Mesendoderm (in vitro differentiated cells): ENCODE results near the gene CCNA2.

Experiments used
- DNase-seq: peaks from one replicate; pipeline ENCODE4 v3.0.0; 2013
- H2AK5ac ChIP-seq: 2 replicates; pipeline ENCODE4 v1.6.1; 2013; ENCODE audit warnings: low read length, inconsistent platforms
- H2BK120ac ChIP-seq: 2 replicates; pipeline ENCODE4 v1.6.1; 2013; ENCODE audit warnings: low read depth, mild to moderate bottlenecking, low read length, moderate library complexity, mixed read lengths
- H2BK15ac ChIP-seq: replicated peaks from 2 replicates; pipeline ENCODE4 v1.6.1; 2013; ENCODE audit warnings: low read depth, mild to moderate bottlenecking, moderate library complexity
- H2BK5ac ChIP-seq: 2 replicates; pipeline ENCODE4 v1.6.1; 2013; ENCODE audit warnings: low read length, inconsistent platforms
- H3K18ac ChIP-seq: 2 replicates; pipeline ENCODE4 v1.6.1; 2013; ENCODE audit warnings: mild to moderate bottlenecking, low read length, mixed read lengths
- H3K23ac ChIP-seq: one replicate; pipeline ENCODE4 v1.6.1; 2013; ENCODE audit warnings: low read length
- H3K27ac ChIP-seq: 2 replicates; pipeline ENCODE4 v1.5.1; 2013; ENCODE audit warnings: low read depth, mild to moderate bottlenecking, inconsistent platforms, low read length, moderate library complexity
- H3K27me3 ChIP-seq: 2 replicates; pipeline ENCODE4 v1.6.1; 2013; ENCODE audit warnings: low read length, control low read depth, mild to moderate bottlenecking, inconsistent platforms; ENCODE audit not compliant: insufficient read depth, poor library complexity
- H3K36me3 ChIP-seq: 2 replicates; pipeline ENCODE4 v1.6.1; 2013; ENCODE audit warnings: low read length, inconsistent platforms; ENCODE audit not compliant: control insufficient read depth, insufficient read depth
- H3K4ac ChIP-seq: one replicate; pipeline ENCODE4 v1.6.1; 2013; ENCODE audit warnings: low read depth, mild to moderate bottlenecking, low read length, moderate library complexity
- H3K4me1 ChIP-seq: 2 replicates; pipeline ENCODE4 v1.6.1; 2013; ENCODE audit warnings: low read depth, low read length, inconsistent platforms; ENCODE audit not compliant: control insufficient read depth
- H3K4me2 ChIP-seq: 2 replicates; pipeline ENCODE4 v1.6.1; 2013; ENCODE audit warnings: low read length
- H3K4me3 ChIP-seq: 2 replicates; pipeline ENCODE4 v1.5.1; 2013; ENCODE audit warnings: mild to moderate bottlenecking, low read length
- H3K56ac ChIP-seq: one replicate; pipeline ENCODE4 v1.6.1; 2013; ENCODE audit warnings: low read length
- H3K79me1 ChIP-seq: 2 replicates; pipeline ENCODE4 v1.6.1; 2013; ENCODE audit warnings: low read length, inconsistent platforms
- H3K79me2 ChIP-seq: 2 replicates; pipeline ENCODE4 v1.6.1; 2013; ENCODE audit warnings: mild to moderate bottlenecking, low read length; ENCODE audit not compliant: control insufficient read depth, insufficient read depth
- H3K9ac ChIP-seq: 2 replicates; pipeline ENCODE4 v1.6.1; 2013; ENCODE audit warnings: low read length, inconsistent platforms
- H4K5ac ChIP-seq: one replicate; pipeline ENCODE4 v1.6.1; 2013; ENCODE audit warnings: low read length
- H4K8ac ChIP-seq: one replicate; pipeline ENCODE4 v1.6.1; 2013; ENCODE audit warnings: low read depth, mild to moderate bottlenecking, control low read depth, low read length, moderate library complexity
- WGBS: extraction: QIAGEN DNeasy Blood & Tissue Kit; methylation state at CpG from one replicate; pipeline ENCODE4 v1.1.7; 2013; ENCODE audit warnings: low lambda C conversion rate, missing lambda C conversion rate; ENCODE audit not compliant: insufficient coverage; ENCODE audit errors: extremely low coverage; 5-methylcytosine and 5-hydroxymethylcytosine counted together

CCNA2 gene

GRCh38 chr4:121851354-121851753, 27.7 kb upstream of the CCNA2 start:
- Histone ChIP-seq H4K8ac (no peak overlapping the region), H4K5ac (no peak overlapping the region), H3K56ac (no peak overlapping the region)

GRCh38 chr4:121846662-121847061, 23.0 kb upstream of the CCNA2 start:
- Histone ChIP-seq H4K5ac (no peak overlapping the region), H3K9ac (no peak overlapping the region), H3K79me1 (no peaks in the 10 kb centered on the region), H3K18ac (no peak overlapping the region), H2BK5ac (no peak overlapping the region), H3K4ac (no peak overlapping the region), H3K56ac (no peak overlapping the region), H3K4me3 (no peak overlapping the region), H3K4me2 (no peak overlapping the region), H3K27me3 (no peaks in the 10 kb centered on the region), H4K8ac (no peak overlapping the region), H3K36me3 (no peaks in the 10 kb centered on the region), H3K23ac (no peak overlapping the region), H3K79me2 (no peaks in the 10 kb centered on the region), H3K27ac (no peak overlapping the region), H2BK15ac (no peak overlapping the region), H2BK120ac (no peak overlapping the region), H2AK5ac (no peak overlapping the region), H3K4me1 (no peaks in the 10 kb centered on the region)
- DNase-seq = no peak
- no CpG with 5 or more reads among the region's 6 CpGs for WGBS

More at GRCh38 chr4:121851354-121851753, 27.7 kb upstream of the CCNA2 start:
- H3K4me3 ChIP-seq = no peak overlapping the region
- no peak overlapping the region for H3K18ac ChIP-seq
- no peaks in the 10 kb centered on the region for H3K79me2 ChIP-seq
- WGBS = no CpG with 5 or more reads among the region's 1 CpG
- DNase-seq = no peak
- H2AK5ac ChIP-seq = no peak overlapping the region
- H3K9ac ChIP-seq = no peak overlapping the region
- no peak overlapping the region for H2BK120ac ChIP-seq
- H3K4ac ChIP-seq = no peak overlapping the region
- no peak overlapping the region for H2BK15ac ChIP-seq
- H3K27me3 ChIP-seq = no peaks in the 10 kb centered on the region
- no peak overlapping the region for H3K27ac ChIP-seq
- no peaks in the 10 kb centered on the region for H3K4me1 ChIP-seq
- no peak overlapping the region for H2BK5ac ChIP-seq
- no peak overlapping the region for H3K4me2 ChIP-seq
- no peaks in the 10 kb centered on the region for H3K79me1 ChIP-seq
- no peak overlapping the region for H3K23ac ChIP-seq
- no peaks in the 10 kb centered on the region for H3K36me3 ChIP-seq

- Histone ChIP-seq H3K27ac (no peak overlapping the region), H3K27me3 (no peaks in the 10 kb centered on the region), H3K79me1 (no peaks in the 10 kb centered on the region), H2AK5ac (no peak overlapping the region), H3K79me2 (no peaks in the 10 kb centered on the region), H2BK15ac (no peak overlapping the region), H3K56ac (no peak overlapping the region), H3K23ac (no peak overlapping the region), H3K4me1 (no peaks in the 10 kb centered on the region), H2BK5ac (no peak overlapping the region), H4K8ac (no peak overlapping the region), H4K5ac (no peak overlapping the region), H3K36me3 (no peaks in the 10 kb centered on the region), H3K4me2 (no peak overlapping the region), H3K4me3 (no peak overlapping the region), H3K9ac (no peak overlapping the region), H3K4ac (no peak overlapping the region), H3K18ac (no peak overlapping the region), H2BK120ac (no peak overlapping the region)
- DNase-seq = no peak
- WGBS = no CpG with 5 or more reads among the region's 4 CpGs
These were observed 19.2 kb upstream of the CCNA2 start for GRCh38 chr4:121842862-121843261.

- H2BK120ac ChIP-seq = no peak overlapping the region
- DNase-seq = no peak
- H3K27me3 ChIP-seq = no peaks in the 10 kb centered on the region
- H3K4me3 ChIP-seq = no peak overlapping the region
- no peak overlapping the region for H3K4ac ChIP-seq
- H3K56ac ChIP-seq = no peak overlapping the region
- H4K8ac ChIP-seq = no peak overlapping the region
- no peak overlapping the region for H4K5ac ChIP-seq
- no peak overlapping the region for H2BK5ac ChIP-seq
- no peaks in the 10 kb centered on the region for H3K36me3 ChIP-seq
- no peak overlapping the region for H3K18ac ChIP-seq
- no peak overlapping the region for H2BK15ac ChIP-seq
- H2AK5ac ChIP-seq = no peak overlapping the region
- no peak overlapping the region for H3K23ac ChIP-seq
- no peak overlapping the region for H3K27ac ChIP-seq
- no peak overlapping the region for H3K9ac ChIP-seq
- H3K4me2 ChIP-seq = no peak overlapping the region
- no peaks in the 10 kb centered on the region for H3K79me1 ChIP-seq
- no peaks in the 10 kb centered on the region for H3K79me2 ChIP-seq
- H3K4me1 ChIP-seq = no peaks in the 10 kb centered on the region
These were observed 14.5 kb upstream of the CCNA2 start for GRCh38 chr4:121838136-121838535.

- no CpG with 5 or more reads among the region's 5 CpGs for WGBS
- H3K79me1 ChIP-seq = no peaks in the 10 kb centered on the region
- no peak overlapping the region for H2BK15ac ChIP-seq
- no peaks in the 10 kb centered on the region for H3K36me3 ChIP-seq
- H3K9ac ChIP-seq = no peak overlapping the region
- no peak overlapping the region for H3K23ac ChIP-seq
- H3K4me1 ChIP-seq = no peaks in the 10 kb centered on the region
- H2BK120ac ChIP-seq = no peak overlapping the region
- no peak overlapping the region for H2BK5ac ChIP-seq
- no peaks in the 10 kb centered on the region for H3K27me3 ChIP-seq
- H3K18ac ChIP-seq = no peak overlapping the region
- no peak overlapping the region for H3K4me2 ChIP-seq
- no peak for DNase-seq
- no peak overlapping the region for H3K4ac ChIP-seq
- no peak overlapping the region for H3K4me3 ChIP-seq
- H3K56ac ChIP-seq = no peak overlapping the region
- no peak overlapping the region for H4K5ac ChIP-seq
- H3K79me2 ChIP-seq = no peaks in the 10 kb centered on the region
- no peak overlapping the region for H3K27ac ChIP-seq
- H4K8ac ChIP-seq = no peak overlapping the region
- no peak overlapping the region for H2AK5ac ChIP-seq
These were observed 5.8 kb upstream of the CCNA2 start for GRCh38 chr4:121829511-121829910.

GRCh38 chr4:121827853-121828252, 4.2 kb upstream of the CCNA2 start:
- no peak overlapping the region for H3K4me2 ChIP-seq
- H3K79me2 ChIP-seq = peaks cover 8% of the 10 kb centered on the region
- no peak overlapping the region for H2BK5ac ChIP-seq
- H3K4me1 ChIP-seq = no peaks in the 10 kb centered on the region
- H3K4ac ChIP-seq = no peak overlapping the region
- no peak overlapping the region for H2BK15ac ChIP-seq
- no peaks in the 10 kb centered on the region for H3K36me3 ChIP-seq
- DNase-seq = no peak
- no peak overlapping the region for H3K56ac ChIP-seq
- H3K4me3 ChIP-seq = no peak overlapping the region
- H2BK120ac ChIP-seq = no peak overlapping the region
- H3K27ac ChIP-seq = no peak overlapping the region
- WGBS = no CpG with 5 or more reads among the region's 1 CpG
- H3K27me3 ChIP-seq = no peaks in the 10 kb centered on the region
- no peak overlapping the region for H3K9ac ChIP-seq
- H3K23ac ChIP-seq = no peak overlapping the region
- H3K18ac ChIP-seq = no peak overlapping the region
- H4K8ac ChIP-seq = no peak overlapping the region
- no peak overlapping the region for H4K5ac ChIP-seq
- H2AK5ac ChIP-seq = no peak overlapping the region
- H3K79me1 ChIP-seq = peaks cover 2% of the 10 kb centered on the region
